Measurements from ENCODE around the gene LRP5. TPM values are rescaled to one million over a fixed set of nuclear protein-coding genes. Genes with fewer than 3 reads are reported as not detected.

The LRP5 gene
- total and polyA plus RNA-seq, 9 of the 15 experiments (the other 6 are each of a cell fraction or from before 2014, with no cell fraction given): 0.48 to 44.2 (median 13.5) TPM

DNA sequence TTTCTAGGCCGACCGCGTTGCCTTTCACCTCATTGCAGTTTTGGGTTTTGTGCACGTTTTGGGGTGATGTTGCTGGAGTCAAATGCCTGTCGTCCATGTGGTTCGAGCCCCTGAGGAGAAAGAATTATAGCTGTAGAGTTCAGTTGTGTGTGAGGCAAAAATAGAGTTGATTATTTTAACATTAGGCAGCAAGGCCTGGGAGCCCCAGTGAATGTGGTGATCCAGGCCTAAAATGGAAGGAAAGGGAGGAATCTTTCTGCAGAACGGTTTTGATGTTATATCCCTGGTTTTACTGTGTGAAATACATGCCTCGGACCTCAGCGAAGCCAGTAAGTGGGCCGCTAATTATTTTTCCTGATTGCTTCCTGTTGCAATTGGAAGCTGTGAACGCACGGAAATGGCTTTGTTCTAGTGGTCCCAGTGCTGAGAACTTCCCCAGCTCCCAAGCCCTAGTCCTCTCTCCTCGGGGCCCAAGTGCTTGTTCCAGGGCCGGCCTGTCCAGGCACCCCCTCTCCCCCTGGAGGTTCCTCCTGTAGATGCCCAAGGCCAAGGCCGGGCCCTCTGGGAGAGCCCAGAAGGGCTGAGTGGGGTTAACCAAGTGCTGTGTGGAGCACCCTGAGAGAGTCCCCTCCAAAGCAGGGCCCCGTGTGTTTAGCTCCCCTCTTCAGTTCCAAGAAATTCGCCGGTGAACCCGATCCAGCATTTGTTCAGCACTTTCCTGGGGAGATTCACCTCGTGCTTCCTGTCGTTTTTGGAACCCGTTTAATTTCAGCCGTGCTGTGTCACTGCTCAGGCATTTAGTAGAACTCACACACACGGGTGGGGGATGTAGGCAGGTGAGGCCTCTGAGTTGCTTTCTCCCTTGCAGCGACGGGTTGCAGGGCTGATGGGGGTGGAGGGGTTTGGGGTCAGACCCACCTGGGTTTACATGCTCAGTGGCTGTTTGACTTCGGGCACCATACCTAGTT is 2.1 kb downstream of the LRP5 start (continued):
- TF ChIP-seq, protein P1, sequence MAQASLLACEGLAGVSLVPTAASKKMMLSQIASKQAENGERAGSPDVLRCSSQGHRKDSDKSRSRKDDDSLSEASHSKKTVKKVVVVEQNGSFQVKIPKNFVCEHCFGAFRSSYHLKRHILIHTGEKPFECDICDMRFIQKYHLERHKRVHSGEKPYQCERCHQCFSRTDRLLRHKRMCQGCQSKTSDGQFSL (CRISPR knock-in tag; IDR thresholded peaks at IDR 0.05): 0 out of 2 replicates have a peak, but pooled peaks have one; percentile 54
- TF ChIP-seq, protein P1 (tag; IDR thresholded peaks at IDR 0.05): no peak
- TF ChIP-seq, protein P2, sequence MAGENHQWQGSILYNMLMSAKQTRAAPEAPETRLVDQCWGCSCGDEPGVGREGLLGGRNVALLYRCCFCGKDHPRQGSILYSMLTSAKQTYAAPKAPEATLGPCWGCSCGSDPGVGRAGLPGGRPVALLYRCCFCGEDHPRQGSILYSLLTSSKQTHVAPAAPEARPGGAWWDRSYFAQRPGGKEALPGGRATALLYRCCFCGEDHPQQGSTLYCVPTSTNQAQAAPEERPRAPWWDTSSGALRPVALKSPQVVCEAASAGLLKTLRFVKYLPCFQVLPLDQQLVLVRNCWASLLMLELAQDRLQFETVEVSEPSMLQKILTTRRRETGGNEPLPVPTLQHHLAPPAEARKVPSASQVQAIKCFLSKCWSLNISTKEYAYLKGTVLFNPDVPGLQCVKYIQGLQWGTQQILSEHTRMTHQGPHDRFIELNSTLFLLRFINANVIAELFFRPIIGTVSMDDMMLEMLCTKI (IDR thresholded peaks at IDR 0.05; ENCODE audit: partially characterized antibody): no peak
- TF ChIP-seq ZNF592 (IDR thresholded peaks at IDR 0.05): peak; percentile 32; the same call in 1 of the 2 replicates
- TF ChIP-seq NFE2 (IDR thresholded peaks at IDR 0.05; ENCODE audit: low read depth): peak; percentile 70
- TF ChIP-seq, protein P3, sequence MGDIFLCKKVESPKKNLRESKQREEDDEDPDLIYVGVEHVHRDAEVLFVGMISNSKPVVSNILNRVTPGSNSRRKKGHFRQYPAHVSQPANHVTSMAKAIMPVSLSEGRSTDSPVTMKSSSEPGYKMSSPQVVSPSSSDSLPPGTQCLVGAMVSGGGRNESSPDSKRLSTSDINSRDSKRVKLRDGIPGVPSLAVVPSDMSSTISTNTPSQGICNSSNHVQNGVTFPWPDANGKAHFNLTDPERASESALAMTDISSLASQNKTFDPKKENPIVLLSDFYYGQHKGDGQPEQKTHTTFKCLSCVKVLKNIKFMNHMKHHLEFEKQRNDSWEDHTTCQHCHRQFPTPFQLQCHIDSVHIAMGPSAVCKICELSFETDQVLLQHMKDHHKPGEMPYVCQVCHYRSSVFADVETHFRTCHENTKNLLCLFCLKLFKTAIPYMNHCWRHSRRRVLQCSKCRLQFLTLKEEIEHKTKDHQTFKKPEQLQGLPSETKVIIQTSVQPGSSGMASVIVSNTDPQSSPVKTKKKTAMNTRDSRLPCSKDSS (IDR thresholded peaks at IDR 0.05; ENCODE audit: low read depth, partially characterized antibody): no peak
- TF ChIP-seq, protein P4, sequence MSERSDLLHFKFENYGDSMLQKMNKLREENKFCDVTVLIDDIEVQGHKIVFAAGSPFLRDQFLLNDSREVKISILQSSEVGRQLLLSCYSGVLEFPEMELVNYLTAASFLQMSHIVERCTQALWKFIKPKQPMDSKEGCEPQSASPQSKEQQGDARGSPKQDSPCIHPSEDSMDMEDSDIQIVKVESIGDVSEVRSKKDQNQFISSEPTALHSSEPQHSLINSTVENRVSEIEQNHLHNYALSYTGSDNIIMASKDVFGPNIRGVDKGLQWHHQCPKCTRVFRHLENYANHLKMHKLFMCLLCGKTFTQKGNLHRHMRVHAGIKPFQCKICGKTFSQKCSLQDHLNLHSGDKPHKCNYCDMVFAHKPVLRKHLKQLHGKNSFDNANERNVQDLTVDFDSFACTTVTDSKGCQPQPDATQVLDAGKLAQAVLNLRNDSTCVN (CRISPR knock-in tag; IDR thresholded peaks at IDR 0.05): no peak
- TF ChIP-seq HDAC8 (tag; IDR thresholded peaks at IDR 0.05): no peak
- peak; percentile 63 for TF ChIP-seq RBFOX2 (IDR thresholded peaks at IDR 0.05; ENCODE audit: low read depth, low read length)
- TF ChIP-seq, protein P5, sequence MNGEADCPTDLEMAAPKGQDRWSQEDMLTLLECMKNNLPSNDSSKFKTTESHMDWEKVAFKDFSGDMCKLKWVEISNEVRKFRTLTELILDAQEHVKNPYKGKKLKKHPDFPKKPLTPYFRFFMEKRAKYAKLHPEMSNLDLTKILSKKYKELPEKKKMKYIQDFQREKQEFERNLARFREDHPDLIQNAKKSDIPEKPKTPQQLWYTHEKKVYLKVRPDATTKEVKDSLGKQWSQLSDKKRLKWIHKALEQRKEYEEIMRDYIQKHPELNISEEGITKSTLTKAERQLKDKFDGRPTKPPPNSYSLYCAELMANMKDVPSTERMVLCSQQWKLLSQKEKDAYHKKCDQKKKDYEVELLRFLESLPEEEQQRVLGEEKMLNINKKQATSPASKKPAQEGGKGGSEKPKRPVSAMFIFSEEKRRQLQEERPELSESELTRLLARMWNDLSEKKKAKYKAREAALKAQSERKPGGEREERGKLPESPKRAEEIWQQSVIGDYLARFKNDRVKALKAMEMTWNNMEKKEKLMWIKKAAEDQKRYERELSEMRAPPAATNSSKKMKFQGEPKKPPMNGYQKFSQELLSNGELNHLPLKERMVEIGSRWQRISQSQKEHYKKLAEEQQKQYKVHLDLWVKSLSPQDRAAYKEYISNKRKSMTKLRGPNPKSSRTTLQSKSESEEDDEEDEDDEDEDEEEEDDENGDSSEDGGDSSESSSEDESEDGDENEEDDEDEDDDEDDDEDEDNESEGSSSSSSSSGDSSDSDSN (IDR thresholded peaks at IDR 0.05; ENCODE audit: borderline replicate concordance in 1 of 2, low read depth in 2 of 2, low read length in 2 of 2): peak in 1 of 2 experiments; percentile 35; a peak in 1 of 4 replicates
- TF ChIP-seq RBBP5 (IDR thresholded peaks at IDR 0.05; ENCODE audit: borderline replicate concordance, insufficient read depth, low read length, poor library complexity, severe bottlenecking): peak; percentile 73

Data from K562 (cell line).